HepG2 (cell line): ENCODE results near the gene CEP97. TPM values are rescaled to one million over a fixed set of nuclear protein-coding genes. Genes with fewer than 3 reads are reported as not detected.

Experiments
- ATAC-seq: fragments of 200-7000 bp; cut with Tn5 transposase; 3 replicates; pipeline ENCODE4 v1.9.1; 2020; ENCODE audit warnings: mild to moderate bottlenecking, moderate library complexity
- BruUV-seq: library from RNA; stranded (reverse); fragments of 400-500 nt; replicated peaks from 2 replicates; lab custom pipeline; 2021; lab: Mats Ljungman, UMichigan
- CTCF ChIA-PET: fragments of 300-600 bp; formaldehyde crosslinking; extraction: SDS; loops from one replicate; lab custom pipeline; 2021; ENCODE audit warnings: low total read pairs, inconsistent platforms, low intra/inter-chr PET ratio; lab: Yijun Ruan, JAX
- POLR2A ChIA-PET: fragments of 350-600 bp; sonication (Branson Sonifier 250); formaldehyde crosslinking; loops from one replicate; lab custom pipeline; 2020; ENCODE audit warnings: antibody characterized with exemption, inconsistent platforms; lab: Yijun Ruan, JAX
- DNase-seq: peaks from one replicate; pipeline ENCODE4 v3.0.0-alpha.2; 2015; ENCODE audit warnings: low spot score
- FAIRE-seq: peaks from 3 replicates; lab custom pipeline; 2011; peaks lifted over from hg19 to GRCh38; lab: Jason Lieb, UNC
- H2AFZ ChIP-seq: one replicate; pipeline ENCODE4 v1.6.1; 2011; ENCODE audit warnings: low read length, inconsistent platforms
- H3K27ac ChIP-seq: fragments of 300-600 bp; 3 replicates; pipeline ENCODE4 v1.8.0; 2011; ENCODE audit warnings: mixed run types, mild to moderate bottlenecking, mixed read lengths, low read length, inconsistent platforms; ENCODE audit not compliant: insufficient read depth; ENCODE audit errors: extremely low read length
- H3K27me3 ChIP-seq, 2 experiments: fragments of 200-600 bp in 1 of 2; 2 replicates in 1 of 2; 3 replicates in 1 of 2; pipeline versions ENCODE4 v1.6.0 to v1.8.0; 2011; ENCODE audit warnings: low read length in 2 of 2, mild to moderate bottlenecking in 2 of 2, moderate library complexity in 2 of 2, inconsistent platforms in 1 of 2; ENCODE audit not compliant: insufficient read depth in 2 of 2, control insufficient read depth in 1 of 2
- H3K36me3 ChIP-seq, 2 experiments: fragments of 200-600 bp in 1 of 2; replicated peaks in 1 of 2; 2 replicates in 1 of 2; 3 replicates in 1 of 2; pipeline versions ENCODE4 v1.5.1 to v1.8.0; 2011; ENCODE audit warnings: low read length in 2 of 2, inconsistent platforms in 1 of 2; ENCODE audit not compliant: insufficient read depth in 2 of 2, control insufficient read depth in 1 of 2
- H3K4me1 ChIP-seq: 2 replicates; pipeline ENCODE4 v1.5.1; 2012; ENCODE audit warnings: low read length, inconsistent platforms; ENCODE audit not compliant: insufficient read depth
- H3K4me2 ChIP-seq: 2 replicates; pipeline ENCODE4 v1.6.0; 2011; ENCODE audit warnings: low read depth, low read length, inconsistent platforms
- H3K4me3 ChIP-seq, 3 experiments: fragments of 200-600 bp in 1 of 3; sonication (generic), shearing (Covaris generic) in 1 of 3; replicated peaks in 1 of 3; 2 replicates each; pipeline ENCODE4 v1.5.1; 2011 to 2016; ENCODE audit warnings: low read length in 3 of 3, inconsistent platforms in 2 of 3, low read depth in 2 of 3, mild to moderate bottlenecking in 2 of 3, control low read depth in 1 of 3, mixed read lengths in 1 of 3; ENCODE audit not compliant: insufficient read depth in 1 of 3
- H3K79me2 ChIP-seq: one replicate; pipeline ENCODE4 v1.6.1; 2011; ENCODE audit warnings: low read length, inconsistent platforms; ENCODE audit not compliant: insufficient read depth
- H3K9ac ChIP-seq: 2 replicates; pipeline ENCODE4 v1.6.0; 2011; ENCODE audit warnings: mild to moderate bottlenecking, low read depth, low read length, inconsistent platforms; ENCODE audit not compliant: insufficient read depth
- H3K9me3 ChIP-seq: 2 replicates; pipeline ENCODE4 v1.5.1; 2012; ENCODE audit warnings: mild to moderate bottlenecking, low read length
- H4K20me1 ChIP-seq: 2 replicates; pipeline ENCODE4 v1.6.0; 2011; ENCODE audit warnings: inconsistent platforms, mild to moderate bottlenecking, low read length, moderate library complexity; ENCODE audit not compliant: insufficient read depth
- FOSL2 ChIP-seq: sonication (generic); formaldehyde crosslinking; IDR thresholded peaks from 2 replicates; pipeline ENCODE4 v1.4.0; 2020; ENCODE audit warnings: missing genetic modification reagents
- GZF1 ChIP-seq: sonication (generic); formaldehyde crosslinking; IDR thresholded peaks from 2 replicates; pipeline ENCODE4 v1.5.1; 2020; ENCODE audit warnings: mild to moderate bottlenecking, missing genetic modification reagents
- HOXA9 ChIP-seq: sonication (generic); formaldehyde crosslinking; IDR thresholded peaks from 2 replicates; pipeline ENCODE4 v1.8.1; 2022; ENCODE audit warnings: missing genetic modification reagents, mild to moderate bottlenecking, moderate library complexity, borderline replicate concordance
- KLF15 ChIP-seq: sonication (generic); formaldehyde crosslinking; IDR thresholded peaks from 2 replicates; pipeline ENCODE4 v1.8.1; 2023; ENCODE audit warnings: borderline replicate concordance, mild to moderate bottlenecking, inconsistent platforms, missing genetic modification reagents, mixed read lengths
- NFE2L2 ChIP-seq: fragments of 150-350 bp; IDR thresholded peaks from 2 replicates; pipeline ENCODE4 v1.6.1; 2014; ENCODE audit warnings: low read length
- PHF5A ChIP-seq: IDR thresholded peaks from one replicate; pipeline ENCODE4 v1.6.1; 2018; ENCODE audit warnings: low read depth, missing genetic modification reagents; ENCODE audit not compliant: unreplicated experiment
- RCOR2 ChIP-seq: IDR thresholded peaks from 2 replicates; pipeline ENCODE4 v1.6.1; 2016; ENCODE audit warnings: missing biosample characterization, missing genetic modification reagents
- TMF1 ChIP-seq: sonication (generic); formaldehyde crosslinking; IDR thresholded peaks from 2 replicates; pipeline ENCODE4 v1.8.1; 2022; ENCODE audit warnings: low read depth, missing genetic modification reagents
- ZBTB49 ChIP-seq: sonication (generic); formaldehyde crosslinking; IDR thresholded peaks from 2 replicates; pipeline ENCODE4 v1.4.0; 2020; ENCODE audit warnings: missing genetic modification reagents, borderline replicate concordance
- in situ Hi-C: cut with HindIII; loops from 2 replicates; pipeline ENCODE4 v1.10.0; 2017; ENCODE audit warnings: low pct_unique_long_range_greater_than_20kb; ENCODE audit not compliant: extremely low pct_ligation_motif_present
- intact Hi-C: fragments of 100-400 bp; cut with micrococcal nuclease; formaldehyde crosslinking; loops from one replicate; pipeline ENCODE4 v1.10.0; 2022; ENCODE audit not compliant: unreplicated experiment
- polyA plus RNA-seq, 8 experiments: library from polyadenylated mRNA; depleted of rRNA in 3 of 8; stranded (reverse) in 7 of 8; unstranded in 1 of 8; fragments of >200 nt; fragmentation: Illumina TruSeq in 4 of 8; extraction: Trizol in 4 of 8; gene quantifications; 2 replicates each; pipeline versions ENCODE4 v1.2.1 to v1.2.3, GENCODE V29; 2011 to 2016; ENCODE audit warnings: low read depth in 4 of 8, missing spikeins in 1 of 8, mixed read lengths in 1 of 8; ENCODE audit not compliant: insufficient read depth in 1 of 8
- total RNA-seq, 5 experiments: library from RNA; depleted of rRNA; stranded (reverse); fragments of >200 nt; fragmentation: Illumina TruSeq; extraction: Trizol; gene quantifications; 2 replicates each; pipeline ENCODE4 v1.2.3, GENCODE V29; 2016; ENCODE audit warnings: low read depth in 1 of 5
- TF ChIP-seq, protein P1 (sequence below): sonication (generic); formaldehyde crosslinking; IDR thresholded peaks from 2 replicates; pipeline ENCODE4 v1.5.1; 2020; ENCODE audit warnings: mild to moderate bottlenecking, missing genetic modification reagents, borderline replicate concordance
- TF ChIP-seq, protein P2 (sequence below): sonication (generic); formaldehyde crosslinking; conservative IDR thresholded peaks from 2 replicates; pipeline ENCODE4 v1.4.0; 2020; ENCODE audit warnings: missing genetic modification reagents

Gene CEP97
- total and polyA plus RNA-seq, 2 of the 13 experiments (the other 11 are each of a cell fraction or from before 2014, with no cell fraction given): 0.99 to 6.5 TPM

- TF ChIP-seq ZBTB49 (CRISPR knock-in tag): no peak
- no peak for TF ChIP-seq HOXA9
- peak; percentile 60 for TF ChIP-seq FOSL2
- TF ChIP-seq, protein P1, sequence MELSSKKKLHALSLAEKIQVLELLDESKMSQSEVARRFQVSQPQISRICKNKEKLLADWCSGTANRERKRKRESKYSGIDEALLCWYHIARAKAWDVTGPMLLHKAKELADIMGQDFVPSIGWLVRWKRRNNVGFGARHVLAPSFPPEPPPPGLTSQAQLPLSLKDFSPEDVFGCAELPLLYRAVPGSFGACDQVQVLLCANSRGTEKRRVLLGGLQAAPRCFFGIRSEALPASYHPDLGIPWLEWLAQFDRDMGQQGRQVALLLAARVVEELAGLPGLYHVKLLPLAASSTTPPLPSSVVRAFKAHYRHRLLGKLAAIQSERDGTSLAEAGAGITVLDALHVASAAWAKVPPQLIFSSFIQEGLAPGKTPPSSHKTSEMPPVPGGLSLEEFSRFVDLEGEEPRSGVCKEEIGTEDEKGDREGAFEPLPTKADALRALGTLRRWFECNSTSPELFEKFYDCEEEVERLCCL (CRISPR knock-in tag): no peak
- no peak for TF ChIP-seq GZF1 (CRISPR knock-in tag)
- TF ChIP-seq TMF1 (CRISPR knock-in tag): no peak
- no peak for TF ChIP-seq KLF15 (CRISPR knock-in tag)
- peak; percentile 81; the same call in 1 of the 2 replicates for TF ChIP-seq NFE2L2
- no peak for TF ChIP-seq PHF5A (CRISPR knock-in tag)
- TF ChIP-seq RCOR2 (CRISPR knock-in tag): no peak
Observed at GRCh38 chr3:101780661-101781060, 56.2 kb downstream of the CEP97 start (continued).

DNA sequence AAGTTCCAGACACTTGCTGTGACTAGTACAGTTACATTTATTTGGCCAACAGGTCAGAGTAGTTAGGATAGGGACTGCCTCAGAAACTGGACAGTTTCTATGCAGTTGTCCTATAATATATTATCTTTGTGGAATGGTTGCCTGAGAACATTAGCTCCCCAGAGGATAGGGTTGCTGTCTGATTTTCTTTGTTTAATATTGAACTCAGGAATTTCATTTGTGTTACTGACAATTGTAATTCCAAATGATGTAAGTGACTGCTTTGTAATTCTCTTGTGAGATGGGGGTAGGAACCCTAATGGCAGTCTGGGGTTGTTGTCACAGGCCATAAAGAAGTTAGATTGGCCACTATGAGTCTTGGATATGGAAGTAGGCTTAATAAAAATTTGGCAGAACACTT, 56.8 kb downstream of the CEP97 start:
- Histone ChIP-seq H3K36me3 (peaks cover 0 to 3% of the 10 kb centered on the region in 2 experiments; a peak in 1 of 5 replicates), H3K4me1 (peaks cover 25% of the 10 kb centered on the region), H3K9ac (no peak overlapping the region), H3K27me3 (no peaks in the 10 kb centered on the region; a peak in 1 of 5 replicates), H3K79me2 (no peaks in the 10 kb centered on the region), H3K4me3 (no peak overlapping the region), H3K4me2 (no peak overlapping the region), H3K9me3 (no peaks in the 10 kb centered on the region), H3K27ac (no peak overlapping the region), H2AFZ (no peak overlapping the region), H4K20me1 (no peaks in the 10 kb centered on the region)
- CTCF ChIA-PET: no interaction called here
- no peak for DNase-seq
- in situ Hi-C loops: no loop called here
- POLR2A ChIA-PET: no interaction called here
- FAIRE-seq: no peak
- intact Hi-C loops: no loop called here
- BruUV-seq: no TSS peak
- ATAC-seq: no peak
- TF ChIP-seq, protein P2, sequence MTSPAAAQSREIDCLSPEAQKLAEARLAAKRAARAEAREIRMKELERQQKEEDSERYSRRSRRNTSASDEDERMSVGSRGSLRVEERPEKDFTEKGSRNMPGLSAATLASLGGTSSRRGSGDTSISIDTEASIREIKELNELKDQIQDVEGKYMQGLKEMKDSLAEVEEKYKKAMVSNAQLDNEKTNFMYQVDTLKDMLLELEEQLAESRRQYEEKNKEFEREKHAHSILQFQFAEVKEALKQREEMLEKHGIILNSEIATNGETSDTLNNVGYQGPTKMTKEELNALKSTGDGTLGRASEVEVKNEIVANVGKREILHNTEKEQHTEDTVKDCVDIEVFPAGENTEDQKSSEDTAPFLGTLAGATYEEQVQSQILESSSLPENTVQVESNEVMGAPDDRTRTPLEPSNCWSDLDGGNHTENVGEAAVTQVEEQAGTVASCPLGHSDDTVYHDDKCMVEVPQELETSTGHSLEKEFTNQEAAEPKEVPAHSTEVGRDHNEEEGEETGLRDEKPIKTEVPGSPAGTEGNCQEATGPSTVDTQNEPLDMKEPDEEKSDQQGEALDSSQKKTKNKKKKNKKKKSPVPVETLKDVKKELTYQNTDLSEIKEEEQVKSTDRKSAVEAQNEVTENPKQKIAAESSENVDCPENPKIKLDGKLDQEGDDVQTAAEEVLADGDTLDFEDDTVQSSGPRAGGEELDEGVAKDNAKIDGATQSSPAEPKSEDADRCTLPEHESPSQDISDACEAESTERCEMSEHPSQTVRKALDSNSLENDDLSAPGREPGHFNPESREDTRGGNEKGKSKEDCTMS (CRISPR knock-in tag): no peak
